ENCODE data around the gene JAG1. TPM values are rescaled to one million over a fixed set of nuclear protein-coding genes. Genes with fewer than 3 reads are reported as not detected.

Gene JAG1
- total RNA-seq, 6 donors from 2014 or later = 37.7 to 57.4 (median 47.0) TPM

GRCh38 chr20:10654250-10654610 lies 19.6 kb downstream of the JAG1 start:
- no peak for ATAC-seq (ENCODE audit: low FRiP score in 2 of 2)
- no peak for DNase-seq
- H3K36me3 ChIP-seq = peaks cover 11 to 77% (median 48%) of the 10 kb centered on the region in 4 donors
- H3K27me3 ChIP-seq = no peaks in the 10 kb centered on the region
- TF ChIP-seq POLR2AphosphoS5 (IDR thresholded peaks at IDR 0.05) (no peak), EP300 (IDR thresholded peaks at IDR 0.05) (no peak), POLR2A (IDR thresholded peaks at IDR 0.05) (no peak)
- TF ChIP-seq, protein P1, sequence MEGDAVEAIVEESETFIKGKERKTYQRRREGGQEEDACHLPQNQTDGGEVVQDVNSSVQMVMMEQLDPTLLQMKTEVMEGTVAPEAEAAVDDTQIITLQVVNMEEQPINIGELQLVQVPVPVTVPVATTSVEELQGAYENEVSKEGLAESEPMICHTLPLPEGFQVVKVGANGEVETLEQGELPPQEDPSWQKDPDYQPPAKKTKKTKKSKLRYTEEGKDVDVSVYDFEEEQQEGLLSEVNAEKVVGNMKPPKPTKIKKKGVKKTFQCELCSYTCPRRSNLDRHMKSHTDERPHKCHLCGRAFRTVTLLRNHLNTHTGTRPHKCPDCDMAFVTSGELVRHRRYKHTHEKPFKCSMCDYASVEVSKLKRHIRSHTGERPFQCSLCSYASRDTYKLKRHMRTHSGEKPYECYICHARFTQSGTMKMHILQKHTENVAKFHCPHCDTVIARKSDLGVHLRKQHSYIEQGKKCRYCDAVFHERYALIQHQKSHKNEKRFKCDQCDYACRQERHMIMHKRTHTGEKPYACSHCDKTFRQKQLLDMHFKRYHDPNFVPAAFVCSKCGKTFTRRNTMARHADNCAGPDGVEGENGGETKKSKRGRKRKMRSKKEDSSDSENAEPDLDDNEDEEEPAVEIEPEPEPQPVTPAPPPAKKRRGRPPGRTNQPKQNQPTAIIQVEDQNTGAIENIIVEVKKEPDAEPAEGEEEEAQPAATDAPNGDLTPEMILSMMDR (IDR thresholded peaks at IDR 0.05) = no peak
- H3K4me1 ChIP-seq = peaks cover 40 to 44% (median 42%) of the 10 kb centered on the region in 4 donors
- peak overlapping the region; percentile 33 to 70 (median 64) for H3K27ac ChIP-seq
- H3K9me3 ChIP-seq = no peaks in the 10 kb centered on the region
- H3K4me3 ChIP-seq = no peak overlapping the region

DNA sequence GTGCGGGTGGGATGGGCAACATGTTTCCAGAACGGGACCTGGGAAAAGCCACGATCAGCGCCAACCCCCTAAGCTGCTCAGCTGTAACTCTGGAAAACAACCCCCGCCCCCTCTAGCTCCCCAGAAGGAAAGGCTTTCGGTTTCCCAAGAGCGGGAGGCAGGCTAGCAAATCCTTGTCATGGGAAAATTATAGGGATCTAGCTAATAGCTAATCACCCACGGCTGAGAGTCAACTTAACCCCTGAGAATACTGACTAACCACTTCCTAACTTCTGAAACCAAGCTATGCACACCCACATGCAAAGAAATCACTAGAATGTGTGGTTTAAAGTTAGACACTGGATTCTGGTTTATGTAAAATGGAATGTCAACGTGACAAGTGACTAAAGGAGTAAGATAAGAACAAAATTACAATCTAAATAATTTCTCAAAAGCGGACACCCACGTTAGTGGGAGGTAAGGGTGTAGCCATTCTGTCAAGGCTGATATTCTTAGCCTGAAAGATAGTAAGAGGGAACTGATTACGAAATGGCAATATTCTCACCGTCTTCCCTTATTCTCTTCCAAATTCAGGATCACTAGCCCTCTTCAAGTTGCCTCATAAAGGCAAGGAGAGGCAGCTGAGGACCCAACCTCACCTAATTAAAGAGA lies 20.1 kb downstream of the JAG1 start:
- H3K4me3 ChIP-seq = peak overlapping the region in 3 of 4 donors; percentile 1 to 36 (median 26)
- 29 to 38% methylated on average over 13 of the region's 13 CpGs for WGBS, 2 donors
- no peak for TF ChIP-seq EP300 (IDR thresholded peaks at IDR 0.05)
- TF ChIP-seq, protein P1 (IDR thresholded peaks at IDR 0.05) = no peak
- TF ChIP-seq POLR2A (IDR thresholded peaks at IDR 0.05) = no peak
- no peak for TF ChIP-seq POLR2AphosphoS5 (IDR thresholded peaks at IDR 0.05)
- no peaks in the 10 kb centered on the region for H3K9me3 ChIP-seq
- DNase-seq (peak in 1 of 2 donors; percentile 51), ATAC-seq (ENCODE audit: low FRiP score in 2 of 2) (peak in 1 of 2 donors; percentile 55)
- H3K4me1 ChIP-seq = peaks cover 40 to 44% (median 42%) of the 10 kb centered on the region in 4 donors
- H3K27me3 ChIP-seq = no peaks in the 10 kb centered on the region
- peak overlapping the region; percentile 33 to 70 (median 64) for H3K27ac ChIP-seq
- peaks cover 17 to 78% (median 52%) of the 10 kb centered on the region in 4 donors for H3K36me3 ChIP-seq

- 24 to 25% methylated on average over 9 of the region's 9 CpGs for WGBS, 2 donors
- Histone ChIP-seq H3K36me3 (peaks cover 25 to 78% (median 53%) of the 10 kb centered on the region in 4 donors), H3K27me3 (no peaks in the 10 kb centered on the region), H3K4me1 (peaks cover 38 to 42% (median 39%) of the 10 kb centered on the region in 4 donors), H3K4me3 (peak overlapping the region in 2 of 4 donors; percentile 26 to 36), H3K27ac (peak overlapping the region; percentile 33 to 70 (median 64)), H3K9me3 (no peaks in the 10 kb centered on the region)
- ATAC-seq (ENCODE audit: low FRiP score in 2 of 2) (no peak), DNase-seq (no peak)
- TF ChIP-seq POLR2A (IDR thresholded peaks at IDR 0.05) = no peak
- peak in 1 of 2 donors; percentile 17 for TF ChIP-seq POLR2AphosphoS5 (IDR thresholded peaks at IDR 0.05)
Measured at GRCh38 chr20:10652660-10653261, 21.0 kb downstream of the JAG1 start.

DNA sequence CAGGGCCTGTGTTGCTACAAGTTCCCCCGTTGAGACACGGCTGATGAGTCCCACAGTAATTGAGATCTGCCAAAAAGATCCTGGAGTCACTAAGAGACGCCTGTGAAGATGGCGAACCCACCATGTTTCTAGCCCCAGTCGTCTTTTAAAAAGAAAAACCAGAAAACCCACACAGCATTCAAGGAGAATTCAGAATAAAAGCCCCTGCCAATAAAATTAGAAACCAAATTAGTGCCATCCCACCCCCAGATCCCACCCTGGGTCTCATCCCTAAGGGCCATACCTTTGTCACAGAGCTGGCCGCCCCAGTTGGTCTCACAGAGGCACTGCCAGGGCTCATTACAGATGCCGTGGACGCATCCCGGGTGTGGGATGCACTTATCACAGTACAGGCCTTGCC lies 21.6 kb downstream of the JAG1 start:
- peaks cover 38 to 42% (median 39%) of the 10 kb centered on the region in 4 donors for H3K4me1 ChIP-seq
- no peaks in the 10 kb centered on the region for H3K9me3 ChIP-seq
- 88 to 93% methylated on average over 8 to 9 of the region's 9 CpGs for WGBS, 2 donors

More for the DNA sequence above, 21.6 kb downstream of the JAG1 start:
- DNase-seq (no peak), ATAC-seq (ENCODE audit: low FRiP score in 2 of 2) (no peak)
- no peak for TF ChIP-seq POLR2A (IDR thresholded peaks at IDR 0.05)
- TF ChIP-seq, protein P1 (IDR thresholded peaks at IDR 0.05) = no peak
- TF ChIP-seq EP300 (IDR thresholded peaks at IDR 0.05) = no peak
- TF ChIP-seq POLR2AphosphoS5 (IDR thresholded peaks at IDR 0.05) = no peak
- H3K27ac ChIP-seq = peak overlapping the region in 3 of 4 donors; percentile 7 to 69 (median 59)
- no peak overlapping the region for H3K4me3 ChIP-seq
- H3K27me3 ChIP-seq = no peaks in the 10 kb centered on the region
- peaks cover 30 to 78% (median 56%) of the 10 kb centered on the region in 4 donors for H3K36me3 ChIP-seq

Data from upper lobe of left lung (tissue), 6 donors.